Epithelial cell of esophagus (primary cell): Measurements from ENCODE around the gene OR5AL1.
"Not testable (repeated sequence)": the region's sequence is repeated elsewhere in the genome, so short reads cannot be mapped to it uniquely, and the experiment has no call there.

Experiments
- DNase-seq: peaks from one replicate; pipeline ENCODE4 v3.0.0; 2010; ENCODE audit warnings: low read depth
- H3K4me3 ChIP-seq: 2 replicates; pipeline ENCODE4 v1.5.1; 2011; ENCODE audit warnings: mild to moderate bottlenecking, low read length, control low read depth
- TF ChIP-seq, protein P1 (sequence below): IDR thresholded peaks from 2 replicates; pipeline ENCODE4 v1.5.1; 2011; ENCODE audit warnings: low read depth, mild to moderate bottlenecking, low read length, control low read depth, inconsistent platforms; ENCODE audit not compliant: insufficient read depth; ENCODE audit errors: missing control alignments

Gene OR5AL1

DNA sequence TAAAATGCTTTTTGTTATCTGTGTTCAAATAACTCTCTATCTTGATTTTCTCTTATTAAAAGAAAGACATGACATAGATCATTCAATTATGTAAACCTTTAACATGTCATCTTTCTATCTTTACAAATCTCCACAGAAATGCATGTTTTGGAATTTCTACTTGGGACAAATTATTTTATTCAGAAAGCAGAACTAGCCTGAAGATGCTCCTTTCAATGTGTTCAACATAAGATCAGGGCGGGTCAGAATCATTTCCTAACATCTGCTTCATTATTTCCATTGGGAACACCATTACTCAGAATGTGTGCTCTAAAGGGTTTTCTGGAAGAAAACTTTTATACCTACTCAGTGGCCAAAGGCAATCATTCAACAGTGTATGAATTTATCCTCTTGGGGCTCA lies at the start of gene OR5AL1:
OR5AL1 (plus strand) TSS at position 301 of the 400 bp plus-strand sequence.
- DNase-seq, result no peak
- H3K4me3 ChIP-seq, result no peak within 1 kb of the TSS
- TF ChIP-seq, protein P1, sequence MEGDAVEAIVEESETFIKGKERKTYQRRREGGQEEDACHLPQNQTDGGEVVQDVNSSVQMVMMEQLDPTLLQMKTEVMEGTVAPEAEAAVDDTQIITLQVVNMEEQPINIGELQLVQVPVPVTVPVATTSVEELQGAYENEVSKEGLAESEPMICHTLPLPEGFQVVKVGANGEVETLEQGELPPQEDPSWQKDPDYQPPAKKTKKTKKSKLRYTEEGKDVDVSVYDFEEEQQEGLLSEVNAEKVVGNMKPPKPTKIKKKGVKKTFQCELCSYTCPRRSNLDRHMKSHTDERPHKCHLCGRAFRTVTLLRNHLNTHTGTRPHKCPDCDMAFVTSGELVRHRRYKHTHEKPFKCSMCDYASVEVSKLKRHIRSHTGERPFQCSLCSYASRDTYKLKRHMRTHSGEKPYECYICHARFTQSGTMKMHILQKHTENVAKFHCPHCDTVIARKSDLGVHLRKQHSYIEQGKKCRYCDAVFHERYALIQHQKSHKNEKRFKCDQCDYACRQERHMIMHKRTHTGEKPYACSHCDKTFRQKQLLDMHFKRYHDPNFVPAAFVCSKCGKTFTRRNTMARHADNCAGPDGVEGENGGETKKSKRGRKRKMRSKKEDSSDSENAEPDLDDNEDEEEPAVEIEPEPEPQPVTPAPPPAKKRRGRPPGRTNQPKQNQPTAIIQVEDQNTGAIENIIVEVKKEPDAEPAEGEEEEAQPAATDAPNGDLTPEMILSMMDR, result no peak

DNA sequence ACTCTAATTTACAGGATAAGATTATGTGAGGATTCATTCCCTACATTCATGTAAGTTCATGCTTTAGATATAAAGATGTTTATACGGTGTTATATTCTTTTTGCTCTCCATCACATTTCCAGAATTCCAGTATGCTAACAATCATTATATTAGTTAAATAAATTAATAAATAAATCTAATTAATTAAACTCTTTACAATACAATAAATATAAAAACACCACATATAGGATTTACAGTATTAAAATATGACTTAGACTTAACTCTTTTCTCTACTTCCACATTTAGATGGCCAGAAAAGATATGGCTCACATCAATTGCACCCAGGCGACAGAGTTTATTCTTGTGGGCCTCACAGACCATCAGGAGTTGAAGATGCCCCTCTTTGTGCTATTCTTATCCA lies 37.2 kb upstream of the OR5AL1 start, which contains the start of gene OR8U1:
OR8U1 (plus strand) TSS at position 301 of the 400 bp plus-strand sequence; CDS start at position 301, 0 bp downstream.
- H3K4me3 ChIP-seq, result no peak within 1 kb of the TSS
- DNase-seq, result no peak
- TF ChIP-seq, protein P1, result no peak

DNA sequence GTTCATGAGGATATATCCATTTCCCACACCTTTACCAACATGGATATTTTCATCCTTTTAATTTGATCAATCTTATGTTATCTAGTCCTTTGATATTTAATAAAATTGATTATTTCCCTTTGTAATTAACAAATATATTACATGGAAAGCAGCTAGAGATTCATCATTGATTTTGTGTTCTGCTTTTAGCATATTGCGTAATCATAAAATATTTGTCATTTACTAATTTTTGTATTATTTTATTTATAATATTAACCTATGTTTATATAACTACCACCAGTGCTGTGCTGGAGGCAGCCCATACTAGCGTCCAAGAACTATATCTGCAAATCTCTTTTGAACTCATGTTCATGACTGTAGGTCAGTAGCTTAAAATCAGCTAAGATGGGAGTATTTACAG lies 32.4 kb upstream of the OR5AL1 start:
- TF ChIP-seq, protein P1, result no peak
- H3K4me3 ChIP-seq, result no peak overlapping the region
- no peak for DNase-seq

DNA sequence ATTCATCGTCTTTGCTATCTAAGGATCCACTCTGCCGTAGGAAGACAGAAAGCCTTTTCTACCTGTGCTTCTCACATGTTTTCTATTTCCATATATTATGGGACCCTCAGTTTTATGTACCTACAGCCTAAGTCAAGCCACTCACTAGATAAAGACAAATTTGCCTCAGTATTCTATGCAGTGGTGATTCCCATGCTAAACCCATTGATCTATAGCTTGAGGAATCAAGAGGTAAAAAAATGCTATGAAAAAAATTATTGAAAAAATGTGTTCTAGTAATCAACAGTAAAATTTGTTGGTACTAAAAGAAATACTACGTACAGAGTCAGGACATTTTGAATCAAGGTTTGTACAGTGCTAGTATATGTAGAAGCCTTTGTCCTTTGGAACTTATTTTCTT lies 18.1 kb upstream of the OR5AL1 start:
- no peak overlapping the region for H3K4me3 ChIP-seq
- DNase-seq, result no peak
- TF ChIP-seq, protein P1, result no peak

DNA sequence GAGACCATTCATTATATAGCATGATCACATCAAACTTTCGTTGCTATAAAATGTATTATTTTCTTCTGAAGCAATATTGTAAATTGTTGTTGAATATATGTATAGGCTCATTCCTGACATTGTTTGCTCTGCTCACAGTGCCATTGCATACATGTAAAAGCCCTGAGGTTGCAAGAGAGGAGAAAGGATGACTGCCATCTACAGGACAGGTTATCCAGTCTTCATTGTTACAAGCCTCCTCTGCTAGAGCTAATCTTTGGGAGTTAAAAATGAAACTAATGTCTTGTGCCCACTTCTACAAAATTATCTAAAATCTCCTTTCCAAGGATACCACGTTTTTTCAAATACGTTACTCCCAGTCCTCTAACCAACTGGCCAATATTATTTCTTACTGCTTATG lies 16.4 kb upstream of the OR5AL1 start:
- TF ChIP-seq, protein P1, result no peak
- peak; percentile 1 for DNase-seq
- H3K4me3 ChIP-seq, result no peak overlapping the region

DNA sequence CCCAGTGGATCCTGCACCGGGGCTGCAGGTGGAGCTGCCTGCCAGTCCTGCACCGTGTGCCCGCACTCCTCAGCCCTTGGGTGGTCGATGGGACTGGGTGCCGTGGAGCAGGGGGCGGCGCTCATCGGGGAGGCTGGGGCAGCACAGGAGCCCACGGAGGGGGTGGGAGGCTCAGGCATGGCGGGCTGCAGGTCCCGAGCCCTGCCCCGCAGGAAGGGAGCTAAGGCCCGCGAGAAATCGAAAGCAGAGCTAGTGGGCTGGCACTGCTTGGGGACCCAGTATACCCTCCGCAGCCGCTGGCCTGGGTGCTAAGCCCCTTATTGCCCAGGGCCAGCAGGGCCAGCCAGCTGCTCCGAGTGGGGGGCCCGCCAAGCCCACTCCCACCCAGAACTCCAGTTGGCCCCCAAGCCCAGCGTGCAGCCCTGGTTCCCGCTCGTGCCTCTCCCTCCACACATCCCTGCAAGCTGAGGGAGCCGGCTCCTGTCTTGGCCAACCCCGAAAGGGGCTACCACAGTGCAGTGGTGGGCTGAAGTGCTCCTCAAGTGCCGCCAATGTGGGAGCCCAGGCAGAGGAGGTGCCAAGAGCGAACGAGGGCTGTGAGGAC lies 10.5 kb upstream of the OR5AL1 start:
- not testable (repeated sequence) for H3K4me3 ChIP-seq, DNase-seq

DNA sequence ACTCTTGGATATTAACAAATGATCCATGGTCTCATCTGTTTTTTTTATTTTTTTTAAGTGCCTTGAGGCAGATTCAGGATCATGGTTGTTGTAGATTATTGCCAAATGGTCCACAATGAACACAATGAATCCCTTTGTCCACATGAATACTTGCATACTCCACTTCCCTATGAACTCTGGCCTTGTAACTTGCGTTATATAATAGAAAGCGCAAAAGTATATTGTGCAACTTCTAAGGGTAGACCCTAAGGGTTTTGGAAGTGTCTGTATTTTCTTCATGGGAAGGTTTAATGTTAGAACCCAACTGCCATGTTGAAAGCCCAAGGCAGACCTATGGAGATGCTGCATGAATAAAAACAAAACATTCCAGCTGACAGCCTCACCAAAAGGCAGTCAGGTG lies 8.1 kb upstream of the OR5AL1 start:
- no peak overlapping the region for H3K4me3 ChIP-seq
- no peak for DNase-seq
- TF ChIP-seq, protein P1, result no peak

DNA sequence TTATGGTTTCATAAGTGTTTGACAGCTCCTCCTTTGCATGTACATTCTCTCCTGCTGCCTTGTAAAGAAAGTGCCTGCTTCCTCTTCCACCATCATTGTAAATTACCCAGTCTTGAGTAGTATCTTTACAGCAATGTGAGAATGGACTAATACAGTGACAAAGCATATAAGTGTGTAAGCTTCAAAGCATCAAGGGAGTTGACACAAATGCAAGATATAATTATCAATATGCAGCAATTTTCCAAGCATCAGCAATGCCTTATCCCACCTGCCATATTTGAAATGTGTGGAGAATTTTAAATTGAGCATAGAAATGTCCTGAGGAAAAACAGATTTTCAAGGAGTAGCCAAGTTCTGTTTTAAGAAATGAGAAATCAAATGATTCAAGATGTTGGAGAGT lies 1.7 kb upstream of the OR5AL1 start:
- TF ChIP-seq, protein P1, result no peak
- no peak for DNase-seq
- H3K4me3 ChIP-seq, result no peak overlapping the region
